ENCODE data around the gene LRRC47.

DNA sequence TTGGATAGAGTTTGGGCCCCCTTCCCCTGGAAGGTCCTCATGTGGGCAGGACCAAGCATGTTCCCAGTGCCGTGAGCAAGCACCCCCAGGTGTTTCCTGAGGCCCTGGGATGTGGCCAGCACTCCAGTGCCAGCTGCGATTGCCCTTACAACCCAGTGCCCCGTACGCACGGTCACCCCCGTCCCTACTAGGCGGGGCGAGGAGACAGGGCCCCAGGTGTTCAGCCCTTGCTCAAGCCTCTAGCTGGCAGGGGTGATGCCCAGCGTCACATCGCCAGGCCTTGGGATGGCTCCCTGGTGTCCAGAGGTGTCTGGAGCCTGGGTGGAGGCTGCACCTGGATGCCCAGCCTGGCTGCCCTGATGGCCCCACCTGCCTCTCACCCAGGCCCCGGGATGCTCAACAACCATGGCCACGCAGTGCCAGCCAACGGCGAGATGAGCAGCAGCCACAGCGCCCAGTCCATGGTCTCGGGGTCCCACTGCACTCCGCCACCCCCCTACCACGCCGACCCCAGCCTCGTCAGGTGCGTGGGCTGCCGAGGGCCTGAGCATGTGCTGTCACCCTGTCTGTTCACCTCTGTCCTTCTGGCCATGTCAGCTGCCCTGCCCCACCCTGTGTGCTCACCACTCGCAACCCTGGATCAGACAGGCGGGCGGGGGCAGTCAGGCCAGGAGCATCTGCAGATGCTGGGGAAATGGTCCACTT lies 65.6 kb downstream of the LRRC47 start:
- TF ChIP-seq, protein P1, sequence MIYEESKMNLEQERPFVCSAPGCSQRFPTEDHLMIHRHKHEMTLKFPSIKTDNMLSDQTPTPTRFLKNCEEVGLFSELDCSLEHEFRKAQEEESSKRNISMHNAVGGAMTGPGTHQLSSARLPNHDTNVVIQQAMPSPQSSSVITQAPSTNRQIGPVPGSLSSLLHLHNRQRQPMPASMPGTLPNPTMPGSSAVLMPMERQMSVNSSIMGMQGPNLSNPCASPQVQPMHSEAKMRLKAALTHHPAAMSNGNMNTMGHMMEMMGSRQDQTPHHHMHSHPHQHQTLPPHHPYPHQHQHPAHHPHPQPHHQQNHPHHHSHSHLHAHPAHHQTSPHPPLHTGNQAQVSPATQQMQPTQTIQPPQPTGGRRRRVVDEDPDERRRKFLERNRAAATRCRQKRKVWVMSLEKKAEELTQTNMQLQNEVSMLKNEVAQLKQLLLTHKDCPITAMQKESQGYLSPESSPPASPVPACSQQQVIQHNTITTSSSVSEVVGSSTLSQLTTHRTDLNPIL (CRISPR knock-in tag; IDR thresholded peaks at IDR 0.05; ENCODE audit: low read depth): no peak
- TF ChIP-seq, protein P2, sequence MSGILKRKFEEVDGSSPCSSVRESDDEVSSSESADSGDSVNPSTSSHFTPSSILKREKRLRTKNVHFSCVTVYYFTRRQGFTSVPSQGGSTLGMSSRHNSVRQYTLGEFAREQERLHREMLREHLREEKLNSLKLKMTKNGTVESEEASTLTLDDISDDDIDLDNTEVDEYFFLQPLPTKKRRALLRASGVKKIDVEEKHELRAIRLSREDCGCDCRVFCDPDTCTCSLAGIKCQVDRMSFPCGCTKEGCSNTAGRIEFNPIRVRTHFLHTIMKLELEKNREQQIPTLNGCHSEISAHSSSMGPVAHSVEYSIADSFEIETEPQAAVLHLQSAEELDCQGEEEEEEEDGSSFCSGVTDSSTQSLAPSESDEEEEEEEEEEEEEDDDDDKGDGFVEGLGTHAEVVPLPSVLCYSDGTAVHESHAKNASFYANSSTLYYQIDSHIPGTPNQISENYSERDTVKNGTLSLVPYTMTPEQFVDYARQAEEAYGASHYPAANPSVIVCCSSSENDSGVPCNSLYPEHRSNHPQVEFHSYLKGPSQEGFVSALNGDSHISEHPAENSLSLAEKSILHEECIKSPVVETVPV (CRISPR knock-in tag; IDR thresholded peaks at IDR 0.05): no peak
- TF ChIP-seq ESRRG (CRISPR knock-in tag; IDR thresholded peaks at IDR 0.05): no peak
- TF ChIP-seq ISL1 (CRISPR knock-in tag; IDR thresholded peaks at IDR 0.05): no peak
- no peak for TF ChIP-seq ZNF70 (CRISPR knock-in tag; IDR thresholded peaks at IDR 0.05)
- TF ChIP-seq, protein P3, sequence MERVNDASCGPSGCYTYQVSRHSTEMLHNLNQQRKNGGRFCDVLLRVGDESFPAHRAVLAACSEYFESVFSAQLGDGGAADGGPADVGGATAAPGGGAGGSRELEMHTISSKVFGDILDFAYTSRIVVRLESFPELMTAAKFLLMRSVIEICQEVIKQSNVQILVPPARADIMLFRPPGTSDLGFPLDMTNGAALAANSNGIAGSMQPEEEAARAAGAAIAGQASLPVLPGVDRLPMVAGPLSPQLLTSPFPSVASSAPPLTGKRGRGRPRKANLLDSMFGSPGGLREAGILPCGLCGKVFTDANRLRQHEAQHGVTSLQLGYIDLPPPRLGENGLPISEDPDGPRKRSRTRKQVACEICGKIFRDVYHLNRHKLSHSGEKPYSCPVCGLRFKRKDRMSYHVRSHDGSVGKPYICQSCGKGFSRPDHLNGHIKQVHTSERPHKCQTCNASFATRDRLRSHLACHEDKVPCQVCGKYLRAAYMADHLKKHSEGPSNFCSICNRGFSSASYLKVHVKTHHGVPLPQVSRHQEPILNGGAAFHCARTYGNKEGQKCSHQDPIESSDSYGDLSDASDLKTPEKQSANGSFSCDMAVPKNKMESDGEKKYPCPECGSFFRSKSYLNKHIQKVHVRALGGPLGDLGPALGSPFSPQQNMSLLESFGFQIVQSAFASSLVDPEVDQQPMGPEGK (CRISPR knock-in tag; IDR thresholded peaks at IDR 0.05; ENCODE audit: borderline replicate concordance): no peak
- no peak for TF ChIP-seq ZFP30 (CRISPR knock-in tag; IDR thresholded peaks at IDR 0.05)
- TF ChIP-seq ZFP3 (CRISPR knock-in tag; IDR thresholded peaks at IDR 0.05): no peak
- TF ChIP-seq CSDC2 (CRISPR knock-in tag; IDR thresholded peaks at IDR 0.05): no peak
- TF ChIP-seq OSR1 (CRISPR knock-in tag; IDR thresholded peaks at IDR 0.05): no peak
- no peak for TF ChIP-seq ZC3H10 (CRISPR knock-in tag; IDR thresholded peaks at IDR 0.05)
- no peak for TF ChIP-seq BACH2 (CRISPR knock-in tag; IDR thresholded peaks at IDR 0.05; ENCODE audit: borderline replicate concordance)
- TF ChIP-seq GLIS3 (CRISPR knock-in tag; IDR thresholded peaks at IDR 0.05): no peak

Data from SK-N-SH treated with all-trans-retinoic acid at 6 μM for 48 hours (cell line).